Measurements from ENCODE around the gene UBAP1L. TPM values are rescaled to one million over a fixed set of nuclear protein-coding genes. Genes with fewer than 3 reads are reported as not detected.
"Not testable (repeated sequence)": the region's sequence is repeated elsewhere in the genome, so short reads cannot be mapped to it uniquely, and the experiment has no call there.

The UBAP1L gene
- total RNA-seq, 1 donor from 2014 or later, result 6.0 TPM

DNA sequence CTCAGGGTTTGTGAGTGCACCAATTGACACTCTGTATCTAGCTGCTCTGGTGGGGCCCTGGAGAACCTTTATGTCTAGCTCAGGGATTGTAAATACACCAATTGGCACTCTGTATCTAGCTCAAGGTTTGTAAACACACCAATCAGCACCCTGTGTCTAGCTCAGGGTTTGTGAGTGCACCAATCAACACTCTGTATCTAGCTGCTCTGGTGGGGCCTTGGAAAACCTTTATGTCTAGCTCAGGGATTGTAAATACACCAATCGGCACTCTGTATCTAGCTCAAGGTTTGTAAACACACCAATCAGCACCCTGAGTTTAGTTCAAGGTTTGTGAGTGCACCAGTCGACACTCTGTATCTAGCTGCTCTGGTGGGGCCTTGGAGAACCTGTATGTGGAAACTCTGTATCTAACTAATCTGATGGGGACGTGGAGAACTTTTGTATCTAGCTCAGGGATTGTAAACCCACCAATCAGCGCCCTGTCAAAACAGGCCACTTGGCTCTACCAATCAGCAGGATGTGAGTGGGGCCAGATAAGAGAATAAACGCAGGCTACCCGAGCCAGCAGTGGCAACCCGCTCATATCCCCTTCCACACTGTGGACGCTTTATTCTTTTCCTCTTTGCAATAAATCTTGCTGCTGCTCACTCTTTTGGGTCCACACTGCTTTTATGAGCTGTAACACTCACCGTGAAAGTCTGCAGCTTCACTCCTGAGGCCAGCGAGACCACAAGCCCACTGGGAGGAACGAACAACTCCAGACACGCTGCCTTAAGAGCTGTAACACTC is 39.2 kb downstream of the UBAP1L start:
- H3K36me3 Mint-ChIP-seq (ENCODE audit: low read depth); H3K4me3 Mint-ChIP-seq (ENCODE audit: low read depth); DNase-seq (ENCODE audit: low spot score); H3K9me3 Mint-ChIP-seq; H3K27ac Mint-ChIP-seq; intact Hi-C loops (cut with micrococcal nuclease); H3K4me1 Mint-ChIP-seq (ENCODE audit: low read depth): not testable (repeated sequence)
- peaks cover 16% of the 10 kb centered on the region for H3K27me3 Mint-ChIP-seq (ENCODE audit: low read depth)

DNA sequence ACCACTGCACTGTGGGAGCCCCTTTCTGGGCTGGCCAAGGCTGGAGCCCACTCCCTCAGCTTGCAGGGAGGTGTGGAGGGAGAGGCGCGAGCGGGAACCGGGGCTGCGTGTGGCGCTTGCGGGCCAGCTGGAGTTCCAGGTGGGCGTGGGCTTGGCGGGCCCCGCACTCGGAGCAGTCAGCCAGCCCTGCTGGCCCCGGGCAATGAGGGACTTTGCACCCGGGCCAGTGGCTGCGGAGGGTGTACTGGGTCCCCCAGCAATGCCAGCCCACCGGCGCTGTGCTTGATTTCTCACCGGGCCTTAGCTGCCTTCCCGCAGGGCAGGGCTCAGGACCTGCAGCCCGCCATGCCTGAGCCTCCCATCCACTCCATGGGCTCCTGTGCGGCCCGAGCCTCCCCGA is 40.1 kb downstream of the UBAP1L start:
- H3K36me3 Mint-ChIP-seq (ENCODE audit: low read depth); DNase-seq (ENCODE audit: low spot score); intact Hi-C loops (cut with micrococcal nuclease); H3K9me3 Mint-ChIP-seq; H3K27ac Mint-ChIP-seq; H3K4me1 Mint-ChIP-seq (ENCODE audit: low read depth); H3K4me3 Mint-ChIP-seq (ENCODE audit: low read depth): not testable (repeated sequence)
- peaks cover 16% of the 10 kb centered on the region for H3K27me3 Mint-ChIP-seq (ENCODE audit: low read depth)

DNA sequence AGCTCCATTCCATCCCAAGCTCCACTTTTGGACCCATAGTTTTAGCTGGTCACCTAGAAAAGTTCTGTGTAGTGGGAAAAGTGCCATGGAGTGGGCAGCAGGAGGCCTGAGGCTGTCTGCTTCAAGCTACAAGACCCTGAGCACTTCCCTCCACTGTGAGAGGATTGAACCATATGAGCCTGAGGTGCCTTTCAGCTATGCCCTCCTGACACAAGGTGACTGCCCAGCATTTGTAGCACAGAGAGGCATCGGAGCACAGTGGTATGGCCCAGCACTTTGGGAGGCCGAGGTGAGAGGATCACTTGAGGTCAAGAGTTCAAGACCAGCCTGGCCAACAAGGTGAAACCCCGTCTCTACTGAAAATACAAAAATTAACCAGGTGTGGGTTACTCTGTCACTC is 42.4 kb downstream of the UBAP1L start:
- no peaks in the 10 kb centered on the region for H3K4me1 Mint-ChIP-seq (ENCODE audit: low read depth)
- H3K27me3 Mint-ChIP-seq (ENCODE audit: low read depth), result peaks cover 21% of the 10 kb centered on the region
- no peak overlapping the region for H3K4me3 Mint-ChIP-seq (ENCODE audit: low read depth)
- H3K9me3 Mint-ChIP-seq, result no peaks in the 10 kb centered on the region
- DNase-seq (ENCODE audit: low spot score), result no peak
- intact Hi-C loops (cut with micrococcal nuclease), result no loop called here
- no peaks in the 10 kb centered on the region for H3K36me3 Mint-ChIP-seq (ENCODE audit: low read depth)
- no peak overlapping the region for H3K27ac Mint-ChIP-seq

DNA sequence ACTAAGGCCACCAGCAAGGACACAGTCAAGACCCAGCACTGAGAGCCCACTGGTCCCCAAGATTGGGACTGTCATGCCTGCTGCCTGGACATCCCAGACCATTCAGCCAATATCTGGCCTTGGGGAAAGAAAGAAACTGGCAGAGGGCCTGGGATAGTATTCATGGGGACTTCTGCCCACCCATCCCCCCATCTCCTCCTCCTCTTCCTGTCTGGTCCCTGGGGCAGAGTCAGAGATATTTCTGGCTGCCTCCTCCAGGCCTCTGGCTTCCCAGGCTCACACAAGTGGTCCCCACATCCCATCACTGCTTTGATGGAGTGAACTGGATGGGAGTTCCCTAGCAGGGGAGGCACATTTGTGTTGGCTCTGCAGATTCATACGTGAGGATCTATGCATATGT is 43.0 kb downstream of the UBAP1L start:
- Mint-ChIP-seq H3K9me3 (no peaks in the 10 kb centered on the region), H3K36me3 (ENCODE audit: low read depth) (no peaks in the 10 kb centered on the region), H3K27ac (no peak overlapping the region), H3K4me1 (ENCODE audit: low read depth) (peaks cover 2% of the 10 kb centered on the region), H3K4me3 (ENCODE audit: low read depth) (no peak overlapping the region), H3K27me3 (ENCODE audit: low read depth) (peaks cover 24% of the 10 kb centered on the region)
- no peak for DNase-seq (ENCODE audit: low spot score)
- intact Hi-C loops (cut with micrococcal nuclease), result no loop called here

DNA sequence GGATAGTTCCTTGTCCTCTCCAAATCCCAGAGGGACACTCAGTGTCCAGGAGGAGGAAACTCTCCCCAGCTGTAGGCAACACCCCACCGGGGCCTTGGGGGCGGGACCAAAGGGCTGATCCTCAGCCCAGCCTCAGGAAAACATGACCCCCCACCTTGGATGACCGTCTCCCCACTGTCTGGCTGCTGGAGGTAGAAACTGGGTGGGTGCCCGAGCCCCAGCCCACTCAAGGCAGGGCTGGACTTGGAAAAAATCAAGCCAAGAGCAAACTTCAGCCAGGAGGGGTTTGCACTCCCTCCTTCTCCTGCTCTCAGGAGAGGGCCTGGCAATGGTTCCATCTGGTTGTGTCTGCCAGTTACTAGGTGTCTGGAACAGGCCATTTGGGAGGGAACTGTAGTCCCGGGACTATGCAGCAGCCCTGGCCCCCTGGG is 43.6 kb downstream of the UBAP1L start:
- no peak for DNase-seq (ENCODE audit: low spot score)
- Mint-ChIP-seq H3K27ac (no peak overlapping the region), H3K9me3 (no peaks in the 10 kb centered on the region), H3K27me3 (ENCODE audit: low read depth) (peaks cover 30% of the 10 kb centered on the region), H3K4me1 (ENCODE audit: low read depth) (peaks cover 2% of the 10 kb centered on the region), H3K4me3 (ENCODE audit: low read depth) (no peak overlapping the region), H3K36me3 (ENCODE audit: low read depth) (no peaks in the 10 kb centered on the region)
- intact Hi-C loops (cut with micrococcal nuclease), result no loop called here

DNA sequence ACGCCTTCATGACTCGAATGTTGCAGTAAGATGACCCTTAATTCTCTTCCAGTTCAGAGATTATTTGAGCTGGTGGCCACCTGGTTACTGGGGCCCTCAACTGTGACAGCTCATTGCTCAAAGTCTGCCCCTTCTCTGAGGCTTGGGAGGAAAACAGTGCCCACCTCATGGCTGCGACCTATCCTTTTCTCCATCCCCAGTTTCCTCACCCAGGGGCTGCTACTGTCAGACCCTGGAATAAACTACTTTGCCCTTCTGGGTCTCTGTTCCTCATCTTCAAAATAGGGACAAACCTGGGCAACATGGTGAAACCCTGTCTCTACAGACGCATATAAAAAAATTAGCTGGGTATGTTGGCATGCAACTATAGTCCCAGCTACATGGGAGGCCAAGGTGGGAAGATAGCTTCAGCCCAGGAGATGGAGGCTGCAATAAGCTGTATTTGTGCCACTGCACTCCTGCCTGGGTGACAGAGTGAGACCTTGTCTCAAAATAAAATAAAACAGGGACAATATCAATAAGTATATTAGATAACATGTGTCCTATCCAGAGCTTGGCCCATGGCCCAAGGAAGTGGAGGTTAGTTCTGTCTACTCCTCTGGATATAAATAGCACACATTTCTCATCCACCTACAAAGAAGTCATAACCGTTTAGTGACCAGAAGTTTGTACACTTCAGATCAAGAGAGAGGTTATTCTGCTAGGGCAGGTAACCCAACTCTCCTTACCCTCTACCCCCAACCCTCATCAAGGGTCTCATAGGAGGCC is 45.0 kb downstream of the UBAP1L start:
- Mint-ChIP-seq H3K4me1 (ENCODE audit: low read depth) (peaks cover 2% of the 10 kb centered on the region), H3K36me3 (ENCODE audit: low read depth) (no peaks in the 10 kb centered on the region), H3K27me3 (ENCODE audit: low read depth) (peaks cover 44% of the 10 kb centered on the region), H3K27ac (no peak overlapping the region), H3K4me3 (ENCODE audit: low read depth) (no peak overlapping the region), H3K9me3 (no peaks in the 10 kb centered on the region)
- no peak for DNase-seq (ENCODE audit: low spot score)
- intact Hi-C loops (cut with micrococcal nuclease), result no loop called here

DNA sequence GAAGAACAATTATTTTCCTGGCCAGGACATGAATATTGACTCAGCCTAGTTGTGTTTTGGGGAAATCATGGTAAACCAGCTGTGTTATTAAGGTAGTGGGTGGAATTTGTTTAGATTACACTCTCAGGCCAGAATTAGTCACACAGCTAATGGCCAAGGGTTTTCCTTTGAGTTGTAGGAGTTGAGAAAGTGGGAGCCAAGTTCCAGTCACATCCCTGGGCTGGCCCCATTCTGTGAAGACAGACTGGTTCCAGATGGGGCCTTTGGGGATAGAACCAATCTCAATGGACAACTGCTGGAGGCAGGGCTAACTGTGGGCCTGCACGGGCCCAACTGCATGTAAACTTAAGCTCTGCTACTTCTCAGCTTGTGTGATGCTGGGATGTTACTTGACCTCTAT is 45.8 kb downstream of the UBAP1L start:
- Mint-ChIP-seq H3K4me1 (ENCODE audit: low read depth) (peaks cover 2% of the 10 kb centered on the region), H3K27ac (no peak overlapping the region), H3K9me3 (no peaks in the 10 kb centered on the region), H3K36me3 (ENCODE audit: low read depth) (no peaks in the 10 kb centered on the region), H3K4me3 (ENCODE audit: low read depth) (no peak overlapping the region), H3K27me3 (ENCODE audit: low read depth) (peaks cover 45% of the 10 kb centered on the region)
- no peak for DNase-seq (ENCODE audit: low spot score)
- intact Hi-C loops (cut with micrococcal nuclease), result no loop called here

DNA sequence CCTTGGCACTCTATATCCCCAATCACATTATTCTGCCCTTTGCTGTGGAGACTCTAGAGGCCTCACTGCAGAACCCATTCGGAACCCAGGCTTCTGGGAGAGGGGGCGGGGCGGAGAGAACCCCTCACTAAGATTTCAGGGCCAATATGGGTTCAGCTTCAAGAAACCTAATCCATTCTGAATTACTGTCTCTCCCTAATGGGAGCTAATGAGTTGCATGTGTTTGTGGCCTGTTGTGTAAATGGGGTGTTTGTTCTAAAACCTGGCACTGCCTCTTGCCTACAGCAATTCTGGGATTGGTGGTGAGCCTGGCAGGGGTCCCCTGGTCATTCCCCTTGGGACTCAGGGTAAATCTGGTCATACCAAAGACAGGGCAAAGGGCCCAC is 46.6 kb downstream of the UBAP1L start:
- Mint-ChIP-seq H3K4me3 (ENCODE audit: low read depth) (no peak overlapping the region), H3K27ac (no peak overlapping the region), H3K36me3 (ENCODE audit: low read depth) (no peaks in the 10 kb centered on the region), H3K9me3 (no peaks in the 10 kb centered on the region), H3K27me3 (ENCODE audit: low read depth) (peaks cover 51% of the 10 kb centered on the region), H3K4me1 (ENCODE audit: low read depth) (peaks cover 2% of the 10 kb centered on the region)
- no peak for DNase-seq (ENCODE audit: low spot score)
- intact Hi-C loops (cut with micrococcal nuclease), result no loop called here

DNA sequence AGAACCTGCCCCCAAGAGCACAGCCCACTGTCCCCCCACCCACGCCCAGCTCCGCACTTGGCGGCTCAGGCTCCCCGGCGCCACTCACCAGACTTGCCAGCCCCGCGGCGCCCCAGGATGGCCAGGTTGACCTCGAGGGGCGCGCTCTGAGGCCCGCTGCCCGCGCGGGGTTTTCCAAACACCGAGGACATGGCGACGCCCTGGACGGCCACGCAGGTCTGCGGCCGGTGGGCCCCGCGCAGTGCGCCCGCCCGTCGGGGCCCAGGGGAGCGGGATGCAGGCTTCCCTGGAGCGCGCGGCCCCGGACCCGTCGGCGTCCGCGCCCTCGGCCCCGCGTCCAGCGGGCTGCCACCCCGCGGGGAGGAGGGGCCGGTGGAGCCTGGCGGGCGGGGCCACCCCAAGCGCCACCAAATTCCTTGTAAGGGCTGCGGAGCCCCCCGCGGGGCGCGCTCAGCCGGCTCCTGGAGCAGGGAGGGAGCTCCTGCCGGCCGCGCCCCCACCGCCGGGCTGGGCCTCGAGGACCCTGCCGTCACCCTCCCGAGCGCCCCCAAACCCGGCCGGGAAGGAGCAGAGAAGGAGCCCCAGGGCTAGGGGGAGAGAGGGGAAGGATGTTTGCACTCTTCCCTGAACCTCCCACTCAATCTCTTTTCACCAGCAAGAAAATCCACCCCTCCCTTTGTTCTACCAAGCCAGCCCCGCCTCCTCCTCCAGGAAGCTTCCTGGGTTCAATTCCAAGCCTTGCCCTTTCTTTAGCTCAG is 47.2 kb downstream of the UBAP1L start, which contains the start of gene RASL12:
TSS of gene RASL12 (minus strand) at position 347 of the 758 bp plus-strand sequence. CDS start at position 191, 156 bp downstream.
- H3K4me1 Mint-ChIP-seq (ENCODE audit: low read depth), result peaks cover 2% of the 10 kb centered on the region
- no peaks in the 10 kb centered on the region for H3K36me3 Mint-ChIP-seq (ENCODE audit: low read depth)
- H3K27ac Mint-ChIP-seq, result no peak within 1 kb of the TSS
- no peak within 1 kb of the TSS for H3K4me3 Mint-ChIP-seq (ENCODE audit: low read depth)
- intact Hi-C loops (cut with micrococcal nuclease), result no loop called here
- no peak for DNase-seq (ENCODE audit: low spot score)
- H3K9me3 Mint-ChIP-seq, result no peaks in the 10 kb centered on the region
- H3K27me3 Mint-ChIP-seq (ENCODE audit: low read depth), result peaks cover 53% of the 10 kb centered on the region

DNA sequence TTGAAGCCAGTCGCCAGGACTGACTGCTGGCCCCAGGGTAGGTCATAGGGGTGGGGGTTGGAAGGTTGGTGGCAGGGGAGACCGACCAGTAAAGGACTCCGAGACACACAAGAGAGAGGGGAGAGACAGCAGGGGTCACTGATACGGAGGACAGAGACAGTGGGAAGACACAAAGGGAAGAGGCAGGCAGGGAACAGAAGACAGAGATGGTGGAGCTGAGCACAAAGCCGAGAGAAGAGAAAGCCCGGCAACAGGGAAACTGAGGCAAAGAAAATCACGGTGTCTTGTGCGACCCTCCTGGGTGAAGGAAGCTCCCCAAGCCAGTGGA is 47.7 kb downstream of the UBAP1L start:
- no peak for DNase-seq (ENCODE audit: low spot score)
- Mint-ChIP-seq H3K27ac (no peak overlapping the region), H3K9me3 (no peaks in the 10 kb centered on the region), H3K36me3 (ENCODE audit: low read depth) (no peaks in the 10 kb centered on the region), H3K4me1 (ENCODE audit: low read depth) (peaks cover 2% of the 10 kb centered on the region), H3K27me3 (ENCODE audit: low read depth) (peaks cover 53% of the 10 kb centered on the region), H3K4me3 (ENCODE audit: low read depth) (no peak overlapping the region)
- intact Hi-C loops (cut with micrococcal nuclease), result no loop called here

DNA sequence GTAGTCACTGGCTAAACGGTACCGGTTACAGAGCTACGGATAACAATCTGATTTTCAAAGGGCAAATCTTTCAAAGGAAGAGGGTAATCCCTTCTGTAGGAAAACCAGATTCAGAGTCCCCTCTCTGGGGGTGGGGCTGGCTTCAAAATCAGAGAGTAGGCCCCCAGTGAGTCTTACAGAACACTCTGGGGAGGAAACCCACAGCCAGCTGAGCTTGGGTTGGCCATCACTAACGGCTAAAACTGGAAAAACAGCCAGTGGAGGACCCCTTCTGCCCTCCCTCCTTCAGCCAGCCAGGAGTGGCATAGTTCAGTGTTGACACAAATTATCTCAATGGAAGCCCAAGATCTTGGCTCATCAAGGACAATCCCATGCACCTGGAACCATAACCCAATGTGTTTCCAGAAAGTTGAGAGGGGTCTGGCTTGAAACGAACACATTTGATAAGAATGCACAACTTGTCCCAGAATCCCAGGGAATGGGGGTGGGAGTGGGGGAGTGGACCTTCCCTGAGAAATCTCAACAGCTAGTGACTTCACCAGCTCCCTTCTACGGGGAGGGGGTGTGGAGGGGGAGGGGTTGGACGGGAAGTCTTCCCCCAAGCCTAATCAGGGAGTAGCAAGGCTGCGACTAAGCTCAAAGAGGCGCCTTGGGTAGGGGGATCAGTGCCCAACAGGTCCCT is 48.2 kb downstream of the UBAP1L start:
- no peaks in the 10 kb centered on the region for H3K36me3 Mint-ChIP-seq (ENCODE audit: low read depth)
- H3K4me3 Mint-ChIP-seq (ENCODE audit: low read depth), result no peak overlapping the region
- intact Hi-C loops (cut with micrococcal nuclease), result no loop called here
- no peak overlapping the region for H3K27ac Mint-ChIP-seq
- peaks cover 53% of the 10 kb centered on the region for H3K27me3 Mint-ChIP-seq (ENCODE audit: low read depth)
- no peaks in the 10 kb centered on the region for H3K9me3 Mint-ChIP-seq
- H3K4me1 Mint-ChIP-seq (ENCODE audit: low read depth), result peaks cover 2% of the 10 kb centered on the region
- no peak for DNase-seq (ENCODE audit: low spot score)

DNA sequence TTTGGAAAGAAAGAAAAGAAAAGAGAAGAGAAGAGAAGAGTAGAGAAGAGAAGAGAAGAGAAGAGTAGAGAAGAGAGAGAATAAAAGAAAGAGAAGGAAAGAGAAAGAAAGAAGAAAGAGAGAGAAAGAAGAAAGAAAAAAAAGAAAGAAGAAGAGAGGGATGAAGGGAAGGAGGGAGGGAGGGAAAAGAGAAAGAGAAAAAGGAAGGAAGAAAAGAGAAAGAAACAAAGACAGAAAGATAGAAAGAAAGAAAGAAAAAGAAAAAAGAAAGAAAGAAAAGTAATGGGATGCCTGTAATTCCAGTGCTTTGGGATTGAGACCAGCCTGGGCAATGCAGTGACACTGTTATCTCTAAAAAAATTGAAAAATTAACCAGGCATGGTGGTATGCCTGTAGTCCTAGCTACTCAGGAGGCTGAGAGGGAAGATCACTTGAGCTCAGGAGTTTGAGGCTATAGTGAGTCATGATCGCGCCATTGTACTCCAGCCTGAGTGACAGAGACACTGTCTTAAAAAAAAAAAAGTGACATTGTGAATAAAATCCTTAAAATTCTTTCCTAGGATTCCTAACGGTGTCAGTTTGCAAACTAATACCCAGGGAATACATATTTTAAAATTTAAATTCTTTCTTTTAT is 48.9 kb downstream of the UBAP1L start:
- intact Hi-C loops (cut with micrococcal nuclease), result no loop called here
- no peak for DNase-seq (ENCODE audit: low spot score)
- peaks cover 2% of the 10 kb centered on the region for H3K4me1 Mint-ChIP-seq (ENCODE audit: low read depth)
- no peak overlapping the region for H3K4me3 Mint-ChIP-seq (ENCODE audit: low read depth)
- H3K36me3 Mint-ChIP-seq (ENCODE audit: low read depth), result no peaks in the 10 kb centered on the region
- no peak overlapping the region for H3K27ac Mint-ChIP-seq
- H3K9me3 Mint-ChIP-seq, result no peaks in the 10 kb centered on the region
- peaks cover 53% of the 10 kb centered on the region for H3K27me3 Mint-ChIP-seq (ENCODE audit: low read depth)

Data from activated T-helper 2 cell treated with anti-CD3 and anti-CD28 coated beads, Interferon-gamma antibody, Interleukin-2, Interleukin-4, amounts not matched to agents 10 μg/mL and 5 μg/mL and 100 μg/mL, durations not matched to agents 14 hours and 24 hours and 36 hours (primary cell).